ENCODE results near the gene PIK3R1. TPM values are rescaled to one million over a fixed set of nuclear protein-coding genes. Genes with fewer than 3 reads are reported as not detected.
A peak's percentile ranks its signal among the peaks of the same experiment; 100 is the strongest.

PIK3R1 gene
- total and polyA plus RNA-seq, 4 donors, result 22.6 to 123 (median 47.3) TPM

DNA sequence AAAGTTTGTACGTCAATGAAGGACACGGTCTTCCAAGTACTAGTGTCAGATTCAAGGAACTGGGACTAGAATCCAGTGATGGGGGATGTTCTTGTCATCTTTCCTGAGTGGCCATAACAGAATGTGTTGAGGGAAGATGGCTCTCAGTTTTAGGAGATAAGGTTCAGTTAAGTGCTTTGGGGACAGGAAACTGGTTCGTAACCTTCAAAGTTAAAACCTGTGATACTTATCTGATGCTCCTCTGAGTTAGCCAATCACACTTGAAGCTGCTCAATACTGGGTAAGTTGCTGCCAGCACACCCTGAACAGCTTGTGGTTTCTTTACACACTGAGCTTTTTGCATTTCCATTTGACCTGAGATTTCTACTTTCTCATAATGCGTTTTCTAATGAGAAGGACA, 64.4 kb downstream of the PIK3R1 start:
- peaks cover 6 to 66% (median 49%) of the 10 kb centered on the region in 4 donors for H3K4me1 ChIP-seq (ENCODE audit: control insufficient read depth in 4 of 4, insufficient read depth in 4 of 4, low read length in 3 of 4)

DNA sequence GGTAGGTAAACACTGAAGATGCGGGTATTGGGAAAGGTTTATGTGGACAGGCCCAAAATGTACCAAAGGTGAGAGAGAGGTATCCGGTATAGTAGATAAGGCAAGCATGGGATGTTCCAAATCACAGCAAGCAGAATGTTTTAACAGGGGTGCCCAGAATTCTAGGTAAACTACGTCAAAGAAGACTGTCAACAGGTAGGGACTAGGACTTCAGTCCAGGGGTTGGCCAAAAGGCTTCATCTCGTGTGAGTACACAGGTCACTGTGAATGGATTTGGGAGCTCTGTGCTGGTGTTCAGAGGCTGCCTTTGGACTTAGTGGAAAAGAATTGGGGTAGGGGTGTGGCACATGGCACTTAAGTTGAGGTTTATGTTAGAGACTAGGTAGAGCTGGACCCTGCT, 66.4 kb downstream of the PIK3R1 start:
- no peak for DNase-seq (ENCODE audit: low spot score)
- peaks cover 9 to 65% (median 52%) of the 10 kb centered on the region in 4 donors for H3K36me3 ChIP-seq (ENCODE audit: control insufficient read depth in 4 of 4, insufficient read depth in 3 of 4, low read depth in 1 of 4, low read length in 3 of 4)
- WGBS, result 45% methylated on average over 4 of the region's 4 CpGs

More for the DNA sequence above, 64.4 kb downstream of the PIK3R1 start:
- Histone ChIP-seq H3K9ac (ENCODE audit: low read depth in 1 of 2, low read length in 2 of 2) (no peak overlapping the region), H3K9me3 (ENCODE audit: control insufficient read depth in 4 of 4, low read length in 3 of 4) (no peaks in the 10 kb centered on the region), H3K27ac (ENCODE audit: low read depth in 1 of 2, low read length in 2 of 2) (peak overlapping the region in 1 of 2 donors; percentile 7), H3K4me3 (ENCODE audit: low read depth in 1 of 3, low read length in 3 of 3) (no peak overlapping the region), H3K27me3 (ENCODE audit: control insufficient read depth in 4 of 4, insufficient read depth in 4 of 4, low read length in 3 of 4) (no peaks in the 10 kb centered on the region), H3K36me3 (ENCODE audit: control insufficient read depth in 4 of 4, insufficient read depth in 3 of 4, low read depth in 1 of 4, low read length in 3 of 4) (peaks cover 9 to 80% (median 56%) of the 10 kb centered on the region in 4 donors)
- 74% methylated on average over 4 of the region's 4 CpGs for WGBS
- TF ChIP-seq RXRA (IDR thresholded peaks at IDR 0.05), result no peak
- TF ChIP-seq RAD21 (IDR thresholded peaks at IDR 0.05), result peak in 1 of 2 donors; percentile 5
- no peak for DNase-seq (ENCODE audit: low spot score)

DNA sequence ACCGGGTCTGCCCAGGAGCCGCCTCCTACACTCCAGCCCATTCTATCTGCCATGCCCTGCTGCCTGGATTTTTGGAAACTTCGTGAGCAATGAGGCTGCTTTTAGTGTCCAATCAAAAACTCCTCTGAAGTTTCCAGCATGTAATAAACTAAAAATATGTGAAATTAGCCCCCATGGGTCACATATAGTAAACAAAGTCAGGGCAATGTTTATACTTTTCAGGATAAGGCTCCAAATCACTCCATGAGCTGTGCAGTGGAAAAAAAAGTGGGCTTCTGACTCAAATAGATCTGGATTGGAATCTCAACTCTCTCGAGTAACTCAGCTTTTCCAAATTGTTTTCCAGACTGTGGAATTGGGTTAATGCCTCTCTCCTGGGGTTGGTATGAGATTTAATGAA, 68.2 kb downstream of the PIK3R1 start:
- 85% methylated on average over 4 of the region's 4 CpGs for WGBS
- no peak overlapping the region for H3K4me3 ChIP-seq (ENCODE audit: low read depth in 1 of 3, low read length in 3 of 3)
- peaks cover 6 to 80% (median 80%) of the 10 kb centered on the region in 4 donors for H3K4me1 ChIP-seq (ENCODE audit: control insufficient read depth in 4 of 4, insufficient read depth in 4 of 4, low read length in 3 of 4)
- DNase-seq (ENCODE audit: low spot score), result no peak
- H3K9me3 ChIP-seq (ENCODE audit: control insufficient read depth in 4 of 4, low read length in 3 of 4), result no peaks in the 10 kb centered on the region
- TF ChIP-seq HNF4A (conservative IDR thresholded peaks at IDR 0.05) (no peak), HNF4G (IDR thresholded peaks at IDR 0.05) (no peak), FOXA1 (IDR thresholded peaks at IDR 0.05) (no peak), FOXA2 (IDR thresholded peaks at IDR 0.05) (no peak), RAD21 (IDR thresholded peaks at IDR 0.05) (no peak), SP1 (IDR thresholded peaks at IDR 0.05) (no peak), GABPA (IDR thresholded peaks at IDR 0.05 in 1 of 2, conservative IDR thresholded peaks at IDR 0.05 in 1 of 2) (no peak), TAF1 (conservative IDR thresholded peaks at IDR 0.05) (no peak)
- TF ChIP-seq, protein P1, sequence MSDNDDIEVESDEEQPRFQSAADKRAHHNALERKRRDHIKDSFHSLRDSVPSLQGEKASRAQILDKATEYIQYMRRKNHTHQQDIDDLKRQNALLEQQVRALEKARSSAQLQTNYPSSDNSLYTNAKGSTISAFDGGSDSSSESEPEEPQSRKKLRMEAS (IDR thresholded peaks at IDR 0.05), result no peak
- TF ChIP-seq, protein P2, sequence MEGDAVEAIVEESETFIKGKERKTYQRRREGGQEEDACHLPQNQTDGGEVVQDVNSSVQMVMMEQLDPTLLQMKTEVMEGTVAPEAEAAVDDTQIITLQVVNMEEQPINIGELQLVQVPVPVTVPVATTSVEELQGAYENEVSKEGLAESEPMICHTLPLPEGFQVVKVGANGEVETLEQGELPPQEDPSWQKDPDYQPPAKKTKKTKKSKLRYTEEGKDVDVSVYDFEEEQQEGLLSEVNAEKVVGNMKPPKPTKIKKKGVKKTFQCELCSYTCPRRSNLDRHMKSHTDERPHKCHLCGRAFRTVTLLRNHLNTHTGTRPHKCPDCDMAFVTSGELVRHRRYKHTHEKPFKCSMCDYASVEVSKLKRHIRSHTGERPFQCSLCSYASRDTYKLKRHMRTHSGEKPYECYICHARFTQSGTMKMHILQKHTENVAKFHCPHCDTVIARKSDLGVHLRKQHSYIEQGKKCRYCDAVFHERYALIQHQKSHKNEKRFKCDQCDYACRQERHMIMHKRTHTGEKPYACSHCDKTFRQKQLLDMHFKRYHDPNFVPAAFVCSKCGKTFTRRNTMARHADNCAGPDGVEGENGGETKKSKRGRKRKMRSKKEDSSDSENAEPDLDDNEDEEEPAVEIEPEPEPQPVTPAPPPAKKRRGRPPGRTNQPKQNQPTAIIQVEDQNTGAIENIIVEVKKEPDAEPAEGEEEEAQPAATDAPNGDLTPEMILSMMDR (IDR thresholded peaks at IDR 0.05; ENCODE audit: low read depth, low read length, missing input control), result no peak
- TF ChIP-seq, protein P3, sequence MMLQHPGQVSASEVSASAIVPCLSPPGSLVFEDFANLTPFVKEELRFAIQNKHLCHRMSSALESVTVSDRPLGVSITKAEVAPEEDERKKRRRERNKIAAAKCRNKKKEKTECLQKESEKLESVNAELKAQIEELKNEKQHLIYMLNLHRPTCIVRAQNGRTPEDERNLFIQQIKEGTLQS (IDR thresholded peaks at IDR 0.05), result no peak
- TF ChIP-seq, protein P4, sequence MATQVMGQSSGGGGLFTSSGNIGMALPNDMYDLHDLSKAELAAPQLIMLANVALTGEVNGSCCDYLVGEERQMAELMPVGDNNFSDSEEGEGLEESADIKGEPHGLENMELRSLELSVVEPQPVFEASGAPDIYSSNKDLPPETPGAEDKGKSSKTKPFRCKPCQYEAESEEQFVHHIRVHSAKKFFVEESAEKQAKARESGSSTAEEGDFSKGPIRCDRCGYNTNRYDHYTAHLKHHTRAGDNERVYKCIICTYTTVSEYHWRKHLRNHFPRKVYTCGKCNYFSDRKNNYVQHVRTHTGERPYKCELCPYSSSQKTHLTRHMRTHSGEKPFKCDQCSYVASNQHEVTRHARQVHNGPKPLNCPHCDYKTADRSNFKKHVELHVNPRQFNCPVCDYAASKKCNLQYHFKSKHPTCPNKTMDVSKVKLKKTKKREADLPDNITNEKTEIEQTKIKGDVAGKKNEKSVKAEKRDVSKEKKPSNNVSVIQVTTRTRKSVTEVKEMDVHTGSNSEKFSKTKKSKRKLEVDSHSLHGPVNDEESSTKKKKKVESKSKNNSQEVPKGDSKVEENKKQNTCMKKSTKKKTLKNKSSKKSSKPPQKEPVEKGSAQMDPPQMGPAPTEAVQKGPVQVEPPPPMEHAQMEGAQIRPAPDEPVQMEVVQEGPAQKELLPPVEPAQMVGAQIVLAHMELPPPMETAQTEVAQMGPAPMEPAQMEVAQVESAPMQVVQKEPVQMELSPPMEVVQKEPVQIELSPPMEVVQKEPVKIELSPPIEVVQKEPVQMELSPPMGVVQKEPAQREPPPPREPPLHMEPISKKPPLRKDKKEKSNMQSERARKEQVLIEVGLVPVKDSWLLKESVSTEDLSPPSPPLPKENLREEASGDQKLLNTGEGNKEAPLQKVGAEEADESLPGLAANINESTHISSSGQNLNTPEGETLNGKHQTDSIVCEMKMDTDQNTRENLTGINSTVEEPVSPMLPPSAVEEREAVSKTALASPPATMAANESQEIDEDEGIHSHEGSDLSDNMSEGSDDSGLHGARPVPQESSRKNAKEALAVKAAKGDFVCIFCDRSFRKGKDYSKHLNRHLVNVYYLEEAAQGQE (IDR thresholded peaks at IDR 0.05), result no peak
- H3K36me3 ChIP-seq (ENCODE audit: control insufficient read depth in 4 of 4, insufficient read depth in 3 of 4, low read depth in 1 of 4, low read length in 3 of 4), result peaks cover 9 to 52% (median 42%) of the 10 kb centered on the region in 4 donors
- peak overlapping the region in 1 of 2 donors; percentile 6 for H3K27ac ChIP-seq (ENCODE audit: low read depth in 1 of 2, low read length in 2 of 2)
- H3K27me3 ChIP-seq (ENCODE audit: control insufficient read depth in 4 of 4, insufficient read depth in 4 of 4, low read length in 3 of 4), result no peaks in the 10 kb centered on the region
- no peak overlapping the region for H3K9ac ChIP-seq (ENCODE audit: low read depth in 1 of 2, low read length in 2 of 2)

More for the DNA sequence above, 66.4 kb downstream of the PIK3R1 start:
- Histone ChIP-seq H3K9me3 (ENCODE audit: control insufficient read depth in 4 of 4, low read length in 3 of 4) (no peaks in the 10 kb centered on the region), H3K27ac (ENCODE audit: low read depth in 1 of 2, low read length in 2 of 2) (peak overlapping the region in 1 of 2 donors; percentile 33), H3K9ac (ENCODE audit: low read depth in 1 of 2, low read length in 2 of 2) (no peak overlapping the region), H3K4me3 (ENCODE audit: low read depth in 1 of 3, low read length in 3 of 3) (no peak overlapping the region), H3K27me3 (ENCODE audit: control insufficient read depth in 4 of 4, insufficient read depth in 4 of 4, low read length in 3 of 4) (no peaks in the 10 kb centered on the region), H3K4me1 (ENCODE audit: control insufficient read depth in 4 of 4, insufficient read depth in 4 of 4, low read length in 3 of 4) (peaks cover 6 to 82% (median 68%) of the 10 kb centered on the region in 4 donors)
- TF ChIP-seq RXRA (IDR thresholded peaks at IDR 0.05) (peak in 1 of 2 donors; percentile 52), TAF1 (conservative IDR thresholded peaks at IDR 0.05) (no peak), YY1 (IDR thresholded peaks at IDR 0.05) (no peak), SP1 (IDR thresholded peaks at IDR 0.05) (peak; percentile 41), HNF4A (conservative IDR thresholded peaks at IDR 0.05) (peak; percentile 68 to 76)
- TF ChIP-seq, protein P5, sequence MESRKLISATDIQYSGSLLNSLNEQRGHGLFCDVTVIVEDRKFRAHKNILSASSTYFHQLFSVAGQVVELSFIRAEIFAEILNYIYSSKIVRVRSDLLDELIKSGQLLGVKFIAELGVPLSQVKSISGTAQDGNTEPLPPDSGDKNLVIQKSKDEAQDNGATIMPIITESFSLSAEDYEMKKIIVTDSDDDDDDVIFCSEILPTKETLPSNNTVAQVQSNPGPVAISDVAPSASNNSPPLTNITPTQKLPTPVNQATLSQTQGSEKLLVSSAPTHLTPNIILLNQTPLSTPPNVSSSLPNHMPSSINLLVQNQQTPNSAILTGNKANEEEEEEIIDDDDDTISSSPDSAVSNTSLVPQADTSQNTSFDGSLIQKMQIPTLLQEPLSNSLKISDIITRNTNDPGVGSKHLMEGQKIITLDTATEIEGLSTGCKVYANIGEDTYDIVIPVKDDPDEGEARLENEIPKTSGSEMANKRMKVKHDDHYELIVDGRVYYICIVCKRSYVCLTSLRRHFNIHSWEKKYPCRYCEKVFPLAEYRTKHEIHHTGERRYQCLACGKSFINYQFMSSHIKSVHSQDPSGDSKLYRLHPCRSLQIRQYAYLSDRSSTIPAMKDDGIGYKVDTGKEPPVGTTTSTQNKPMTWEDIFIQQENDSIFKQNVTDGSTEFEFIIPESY (IDR thresholded peaks at IDR 0.05), result peak; percentile 17
- TF ChIP-seq, protein P1 (IDR thresholded peaks at IDR 0.05), result peak; percentile 20
